GM13976 (cell line): ENCODE data around the gene EHF.

Source experiments
- DNase-seq: peaks from one replicate; pipeline ENCODE4 v3.0.0; 2012; ENCODE audit warnings: low spot score
- in situ Hi-C: fragments of 300-500 bp; cut with MboI; formaldehyde crosslinking; loops from one replicate; pipeline ENCODE4 v1.12.0; 2022; ENCODE audit warnings: low sequenced_read_pairs, mixed read lengths, inconsistent platforms; ENCODE audit not compliant: unreplicated experiment
- TF ChIP-seq, protein P1 (sequence below): IDR thresholded peaks from 2 replicates; pipeline ENCODE4 v1.5.1; 2012; ENCODE audit warnings: borderline replicate concordance, mild to moderate bottlenecking; ENCODE audit not compliant: insufficient read depth; ENCODE audit errors: extremely low read depth, missing control alignments, control extremely low read depth

EHF gene

DNA sequence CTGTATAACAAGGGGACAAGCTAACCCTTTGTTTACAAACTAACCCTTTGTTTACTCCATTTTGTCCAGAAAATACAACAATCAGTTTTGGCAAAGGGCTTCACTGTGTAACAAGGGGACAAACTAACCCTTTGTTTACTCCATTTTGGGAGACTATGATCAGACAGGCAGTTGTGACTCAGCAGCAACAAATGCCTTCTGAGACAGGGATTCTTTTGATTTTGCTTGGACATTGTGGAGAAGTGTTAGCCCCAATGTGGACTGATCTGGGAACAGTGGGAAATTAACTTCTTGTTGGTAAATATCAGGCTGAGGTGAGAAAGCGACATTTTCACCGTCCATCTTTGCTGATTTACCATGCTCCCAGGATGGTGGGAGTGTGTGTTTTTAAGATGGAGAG is 983 bp downstream of the EHF start:
- TF ChIP-seq, protein P1, sequence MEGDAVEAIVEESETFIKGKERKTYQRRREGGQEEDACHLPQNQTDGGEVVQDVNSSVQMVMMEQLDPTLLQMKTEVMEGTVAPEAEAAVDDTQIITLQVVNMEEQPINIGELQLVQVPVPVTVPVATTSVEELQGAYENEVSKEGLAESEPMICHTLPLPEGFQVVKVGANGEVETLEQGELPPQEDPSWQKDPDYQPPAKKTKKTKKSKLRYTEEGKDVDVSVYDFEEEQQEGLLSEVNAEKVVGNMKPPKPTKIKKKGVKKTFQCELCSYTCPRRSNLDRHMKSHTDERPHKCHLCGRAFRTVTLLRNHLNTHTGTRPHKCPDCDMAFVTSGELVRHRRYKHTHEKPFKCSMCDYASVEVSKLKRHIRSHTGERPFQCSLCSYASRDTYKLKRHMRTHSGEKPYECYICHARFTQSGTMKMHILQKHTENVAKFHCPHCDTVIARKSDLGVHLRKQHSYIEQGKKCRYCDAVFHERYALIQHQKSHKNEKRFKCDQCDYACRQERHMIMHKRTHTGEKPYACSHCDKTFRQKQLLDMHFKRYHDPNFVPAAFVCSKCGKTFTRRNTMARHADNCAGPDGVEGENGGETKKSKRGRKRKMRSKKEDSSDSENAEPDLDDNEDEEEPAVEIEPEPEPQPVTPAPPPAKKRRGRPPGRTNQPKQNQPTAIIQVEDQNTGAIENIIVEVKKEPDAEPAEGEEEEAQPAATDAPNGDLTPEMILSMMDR, result no peak
- no peak for DNase-seq
- in situ Hi-C loops, result no loop called here

DNA sequence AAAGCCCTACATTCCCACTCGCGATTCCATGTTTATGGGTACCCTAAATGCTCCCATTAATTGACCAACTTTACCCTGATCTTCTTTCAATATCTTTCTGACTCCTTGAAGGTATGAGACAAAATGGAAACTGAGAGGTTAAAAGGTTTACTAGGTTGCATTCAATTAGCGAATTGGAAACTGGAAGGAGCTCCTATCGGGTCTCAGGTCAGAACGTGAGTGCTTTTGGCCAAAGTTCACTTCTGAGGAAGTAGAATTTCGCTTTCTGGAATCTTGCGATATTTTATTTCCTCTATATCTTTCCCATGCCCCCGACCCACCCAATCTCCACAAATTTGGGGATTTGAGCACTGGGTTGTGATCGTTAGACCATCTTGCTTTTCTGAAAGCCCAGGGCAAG is 2.6 kb downstream of the EHF start:
- DNase-seq, result no peak
- in situ Hi-C loops, result no loop called here
- TF ChIP-seq, protein P1, result no peak

DNA sequence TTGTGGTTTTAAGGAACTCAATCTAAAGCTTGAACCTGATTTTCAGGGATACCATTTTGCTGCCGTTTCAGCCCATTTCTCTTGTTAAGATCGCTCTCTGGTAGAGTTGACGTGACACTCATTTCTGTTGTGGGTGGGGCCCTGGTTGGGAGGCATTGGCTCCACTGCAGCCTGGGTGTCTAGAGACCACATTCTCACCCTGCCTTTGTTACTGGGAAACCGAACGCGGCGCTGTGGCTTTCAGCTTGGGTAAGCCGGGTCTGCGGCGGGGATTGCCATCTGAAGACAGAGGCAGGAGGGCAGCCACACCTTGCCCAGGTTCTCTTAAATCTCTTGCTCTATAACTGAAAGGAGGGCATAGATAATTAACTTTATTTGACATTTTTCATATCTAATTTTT is 3.2 kb downstream of the EHF start:
- DNase-seq, result no peak
- TF ChIP-seq, protein P1, result no peak
- in situ Hi-C loops, result no loop called here

DNA sequence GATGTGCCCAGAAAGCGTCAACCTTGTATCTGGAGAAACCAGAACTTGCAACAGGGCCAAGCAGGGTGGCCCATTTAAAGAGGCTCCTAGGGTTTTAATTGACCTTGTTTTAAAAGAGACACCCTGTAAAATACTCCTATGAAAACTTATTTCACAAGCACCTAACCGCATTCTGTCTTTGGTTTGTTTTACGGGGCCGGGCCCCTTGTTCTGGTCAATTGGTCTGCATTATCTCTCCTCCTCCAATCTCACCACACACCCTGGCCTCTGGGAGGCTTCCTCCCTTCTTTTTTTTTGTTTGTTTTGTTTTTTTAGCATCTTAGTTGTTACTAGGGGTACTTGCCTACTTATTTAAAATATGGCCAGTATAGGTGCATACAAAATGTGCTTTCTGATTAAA is 4.7 kb downstream of the EHF start:
- TF ChIP-seq, protein P1, result no peak
- in situ Hi-C loops, result no loop called here
- no peak for DNase-seq

DNA sequence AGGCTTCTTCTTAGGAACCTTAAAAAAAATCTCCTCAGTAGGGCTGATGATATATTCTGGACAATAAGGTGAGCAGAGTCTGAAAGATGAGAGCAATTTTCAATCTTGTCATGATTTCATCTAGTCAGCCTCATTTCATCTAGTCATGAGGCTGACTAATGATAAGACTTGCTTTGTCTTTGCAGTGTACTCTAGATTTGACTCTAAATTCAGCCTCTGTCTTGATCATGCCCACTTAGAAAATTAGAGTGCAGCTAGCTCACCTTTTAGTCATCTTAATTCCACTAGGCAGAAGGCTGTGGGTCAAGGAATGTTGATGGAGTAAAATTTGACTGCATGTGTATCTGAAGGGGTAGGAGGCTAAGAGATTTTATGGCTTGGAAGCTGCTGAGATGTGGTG is 5.5 kb downstream of the EHF start:
- no peak for DNase-seq
- TF ChIP-seq, protein P1, result no peak
- in situ Hi-C loops, result no loop called here

DNA sequence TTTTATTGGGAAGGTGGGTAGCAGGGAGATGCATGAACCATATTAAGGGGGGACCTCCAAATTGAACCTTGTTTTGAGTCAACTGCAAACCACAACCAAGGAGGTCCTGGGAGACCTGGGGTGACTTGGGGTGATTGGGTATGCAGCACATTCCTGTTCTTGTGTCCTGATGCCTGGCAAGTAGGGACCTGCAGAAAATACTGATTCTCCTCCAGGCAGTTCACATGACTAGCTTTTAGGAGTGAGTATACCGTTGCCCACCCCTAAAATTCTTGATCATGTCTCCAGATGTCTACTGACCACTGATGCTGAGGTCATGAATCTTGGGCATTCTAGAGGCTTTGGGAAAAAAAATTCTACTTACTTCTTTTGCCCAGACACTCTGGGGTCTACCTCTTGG is 6.3 kb downstream of the EHF start:
- in situ Hi-C loops, result no loop called here
- TF ChIP-seq, protein P1, result no peak
- DNase-seq, result no peak

DNA sequence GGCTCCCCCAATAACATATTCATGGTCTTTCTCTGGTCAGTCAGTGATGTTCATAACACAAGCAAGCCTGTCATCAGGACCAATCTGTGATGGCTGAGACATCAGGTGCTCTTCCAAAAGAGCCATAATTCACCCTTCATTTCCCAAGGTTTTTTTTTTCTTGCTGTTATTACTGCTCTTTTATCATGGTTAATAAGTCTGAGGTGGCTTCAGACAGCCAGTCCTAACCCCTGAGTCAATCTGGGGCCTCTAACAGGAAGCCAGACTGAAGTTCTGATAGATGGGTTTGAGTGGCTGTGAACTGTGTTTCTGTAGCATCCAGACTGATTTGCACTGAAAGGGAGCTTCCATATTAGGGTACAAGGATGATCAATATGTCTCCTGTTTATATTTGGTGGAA is 8.8 kb downstream of the EHF start:
- DNase-seq, result no peak
- TF ChIP-seq, protein P1, result no peak
- in situ Hi-C loops, result no loop called here
